HG02840 (cell line): ENCODE measurements around the gene BPIFB2.
"Not testable (repeated sequence)": the region's sequence is repeated elsewhere in the genome, so short reads cannot be mapped to it uniquely, and the experiment has no call there.

Experiments used
- ATAC-seq: cut with Tn5 transposase; IDR thresholded peaks from one replicate; pipeline ENCODE4 v1.9.1; 2021; ENCODE audit warnings: mild to moderate bottlenecking, moderate library complexity, moderate number of reproducible peaks; ENCODE audit not compliant: unreplicated experiment, low FRiP score

Gene BPIFB2

GRCh38 chr20:33031531-33031930, 24.0 kb downstream of the BPIFB2 start, which contains the start of gene BPIFB6:
BPIFB6 (plus strand) TSS chr20:33031648; CDS start chr20:33031648, 0 bp downstream.
- ATAC-seq = no peak

- ATAC-seq = no peak
These were observed 25.1 kb downstream of the BPIFB2 start for GRCh38 chr20:33032555-33032954.

- ATAC-seq = no peak
These were observed 25.9 kb downstream of the BPIFB2 start for GRCh38 chr20:33033381-33033780.

GRCh38 chr20:33034115-33034514, 26.6 kb downstream of the BPIFB2 start:
- no peak for ATAC-seq

GRCh38 chr20:33034901-33035492, 27.5 kb downstream of the BPIFB2 start:
- no peak for ATAC-seq

- no peak for ATAC-seq
These were observed 30.0 kb downstream of the BPIFB2 start for GRCh38 chr20:33037456-33037855.

- ATAC-seq = no peak
These were observed 30.7 kb downstream of the BPIFB2 start for GRCh38 chr20:33038243-33038642.

- ATAC-seq = no peak
These were observed 34.9 kb downstream of the BPIFB2 start for GRCh38 chr20:33042430-33042829.

GRCh38 chr20:33042983-33043730, 35.7 kb downstream of the BPIFB2 start:
- no peak for ATAC-seq

- ATAC-seq = no peak
These were observed 36.3 kb downstream of the BPIFB2 start for GRCh38 chr20:33043731-33044181.

GRCh38 chr20:33045129-33045721, 37.7 kb downstream of the BPIFB2 start:
- not testable (repeated sequence) for ATAC-seq

- no peak for ATAC-seq
These were observed 38.9 kb downstream of the BPIFB2 start for GRCh38 chr20:33046412-33046811.

GRCh38 chr20:33051333-33051732, 43.8 kb downstream of the BPIFB2 start:
- no peak for ATAC-seq

- no peak for ATAC-seq
These were observed 46.0 kb downstream of the BPIFB2 start, which contains the start of gene BPIFB3 for GRCh38 chr20:33053291-33054106. BPIFB3 (plus strand) TSS chr20:33053903; CDS start chr20:33055436, 1,533 bp downstream.

- ATAC-seq = no peak
These were observed 46.9 kb downstream of the BPIFB2 start for GRCh38 chr20:33054381-33054780.

GRCh38 chr20:33054791-33055190, 47.3 kb downstream of the BPIFB2 start:
- no peak for ATAC-seq

GRCh38 chr20:33059136-33059535, 51.6 kb downstream of the BPIFB2 start:
- ATAC-seq = no peak

GRCh38 chr20:33059741-33060390, 52.4 kb downstream of the BPIFB2 start:
- no peak for ATAC-seq

- ATAC-seq = no peak
These were observed 54.1 kb downstream of the BPIFB2 start for GRCh38 chr20:33061658-33062028.
